ENCODE data around the gene HMGN3. TPM values are rescaled to one million over a fixed set of nuclear protein-coding genes. Genes with fewer than 3 reads are reported as not detected.

Gene HMGN3
- total and polyA plus RNA-seq, 3 donors from 2014 or later, result 132 to 157 (median 134) TPM

DNA sequence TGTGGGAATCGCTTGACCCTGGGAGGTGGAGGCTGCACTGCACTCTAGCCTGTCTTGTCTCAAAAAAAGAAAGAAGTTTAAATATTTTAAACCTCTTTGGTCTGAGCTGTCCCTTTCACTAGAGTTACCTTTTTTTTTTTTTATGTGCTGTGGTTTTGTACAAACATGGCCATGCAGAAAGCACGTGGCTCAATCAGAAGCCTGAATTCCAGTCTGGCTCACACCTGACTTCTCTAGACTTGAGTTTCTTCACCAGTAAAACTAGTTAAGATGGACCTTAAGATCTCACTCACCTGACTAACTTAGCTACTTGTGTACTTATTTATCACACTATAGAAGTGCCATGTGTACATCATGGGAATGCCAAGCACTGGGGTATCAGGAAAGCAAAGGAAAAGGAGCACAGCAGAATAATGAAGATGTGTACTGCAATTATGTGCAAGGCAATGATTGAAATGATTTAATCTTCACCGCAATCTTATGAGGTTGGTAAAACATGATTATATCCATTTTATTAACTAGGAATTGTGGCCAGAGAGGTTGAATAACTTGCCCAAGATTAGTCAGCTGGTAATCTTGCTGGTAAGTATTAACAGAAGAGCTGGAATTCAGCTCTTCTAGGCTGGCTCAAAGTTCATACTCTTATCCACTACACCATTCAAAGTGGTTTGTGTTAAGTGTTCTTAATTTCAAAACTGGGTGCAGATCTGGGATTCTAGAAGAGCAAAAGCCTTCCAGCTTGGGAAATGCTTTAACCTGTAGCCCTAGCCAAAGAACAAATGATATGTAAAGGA, 10.7 kb downstream of the HMGN3 start:
- no peak for DNase-seq

DNA sequence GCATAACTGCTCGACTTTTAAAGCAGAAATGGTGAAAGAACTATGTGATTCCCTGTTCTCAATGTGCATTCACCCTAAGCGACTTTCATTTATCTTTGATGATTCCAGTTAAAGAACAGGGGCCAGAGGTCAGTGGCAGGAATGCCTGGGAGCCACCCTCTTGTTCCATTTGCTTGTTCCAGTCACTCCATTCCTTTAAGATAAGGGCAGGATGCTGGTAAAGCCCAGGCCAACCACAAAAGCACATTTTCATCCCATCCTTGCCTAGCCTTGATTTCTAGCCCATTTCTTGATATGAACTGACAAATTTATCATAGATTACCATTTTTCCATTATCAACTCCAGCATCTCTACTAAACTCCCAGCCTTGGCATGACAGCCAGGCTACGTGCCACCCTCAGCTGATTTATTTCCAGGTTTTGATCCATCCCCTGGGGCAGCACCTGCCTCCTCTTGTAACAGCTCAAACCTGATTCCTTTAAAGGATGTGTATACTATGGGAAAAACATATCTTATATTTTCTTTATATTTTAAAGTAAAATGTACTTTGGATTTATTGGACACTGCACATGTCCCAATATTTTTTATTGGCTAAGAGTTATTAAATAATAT, 19.2 kb downstream of the HMGN3 start:
- Histone ChIP-seq H3K27me3 (no peaks in the 10 kb centered on the region), H3K36me3 (ENCODE audit: low read depth, missing control alignments) (no peaks in the 10 kb centered on the region), H3K27ac (no peak overlapping the region), H3K9me3 (no peaks in the 10 kb centered on the region), H3K4me1 (peaks cover 4% of the 10 kb centered on the region), H3K4me3 (no peak overlapping the region)
- TF ChIP-seq, protein P1, sequence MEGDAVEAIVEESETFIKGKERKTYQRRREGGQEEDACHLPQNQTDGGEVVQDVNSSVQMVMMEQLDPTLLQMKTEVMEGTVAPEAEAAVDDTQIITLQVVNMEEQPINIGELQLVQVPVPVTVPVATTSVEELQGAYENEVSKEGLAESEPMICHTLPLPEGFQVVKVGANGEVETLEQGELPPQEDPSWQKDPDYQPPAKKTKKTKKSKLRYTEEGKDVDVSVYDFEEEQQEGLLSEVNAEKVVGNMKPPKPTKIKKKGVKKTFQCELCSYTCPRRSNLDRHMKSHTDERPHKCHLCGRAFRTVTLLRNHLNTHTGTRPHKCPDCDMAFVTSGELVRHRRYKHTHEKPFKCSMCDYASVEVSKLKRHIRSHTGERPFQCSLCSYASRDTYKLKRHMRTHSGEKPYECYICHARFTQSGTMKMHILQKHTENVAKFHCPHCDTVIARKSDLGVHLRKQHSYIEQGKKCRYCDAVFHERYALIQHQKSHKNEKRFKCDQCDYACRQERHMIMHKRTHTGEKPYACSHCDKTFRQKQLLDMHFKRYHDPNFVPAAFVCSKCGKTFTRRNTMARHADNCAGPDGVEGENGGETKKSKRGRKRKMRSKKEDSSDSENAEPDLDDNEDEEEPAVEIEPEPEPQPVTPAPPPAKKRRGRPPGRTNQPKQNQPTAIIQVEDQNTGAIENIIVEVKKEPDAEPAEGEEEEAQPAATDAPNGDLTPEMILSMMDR (IDR thresholded peaks at IDR 0.05), result no peak
- no peak for TF ChIP-seq POLR2A (IDR thresholded peaks at IDR 0.05)
- intact Hi-C loops (cut with DNase I; ENCODE audit: low total_unique reads), result no loop called here
- WGBS, 2 donors, result 51 to 52% methylated on average over 3 of the region's 3 CpGs
- peak; percentile 23 for DNase-seq

More for the DNA sequence above, 10.7 kb downstream of the HMGN3 start:
- H3K27me3 ChIP-seq, result no peaks in the 10 kb centered on the region
- WGBS, 2 donors, result 91 to 100% methylated on average over 3 of the region's 3 CpGs
- intact Hi-C loops (cut with DNase I; ENCODE audit: low total_unique reads), result no loop called here
- H3K4me1 ChIP-seq, result peaks cover 2% of the 10 kb centered on the region
- no peak overlapping the region for H3K27ac ChIP-seq
- no peaks in the 10 kb centered on the region for H3K36me3 ChIP-seq (ENCODE audit: low read depth, missing control alignments)
- TF ChIP-seq, protein P1 (IDR thresholded peaks at IDR 0.05), result no peak
- no peak for TF ChIP-seq POLR2A (IDR thresholded peaks at IDR 0.05)
- no peaks in the 10 kb centered on the region for H3K9me3 ChIP-seq
- H3K4me3 ChIP-seq, result no peak overlapping the region

DNA sequence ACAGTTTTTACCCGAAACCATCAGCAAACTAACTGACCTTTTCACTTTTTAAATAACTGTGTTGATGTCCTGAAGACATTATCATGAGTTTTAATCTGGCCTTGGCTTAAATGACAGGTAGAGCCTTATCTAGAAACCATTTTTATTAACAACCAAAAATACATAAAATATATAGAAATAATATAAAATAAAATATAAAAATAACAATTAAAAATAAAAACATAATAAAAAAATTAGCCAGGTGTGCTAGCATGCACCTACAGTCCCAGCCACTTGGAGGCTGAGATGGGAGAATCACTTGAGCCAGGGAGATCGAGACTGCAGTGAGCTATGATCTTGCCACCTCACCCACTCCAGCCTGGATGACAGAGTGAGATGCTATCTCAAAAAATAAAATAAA, 21.6 kb downstream of the HMGN3 start:
- H3K27ac ChIP-seq, result no peak overlapping the region
- intact Hi-C loops (cut with DNase I; ENCODE audit: low total_unique reads), result no loop called here
- no peaks in the 10 kb centered on the region for H3K27me3 ChIP-seq
- no peak overlapping the region for H3K4me3 ChIP-seq
- H3K4me1 ChIP-seq, result peaks cover 4% of the 10 kb centered on the region
- DNase-seq, result no peak
- H3K36me3 ChIP-seq (ENCODE audit: low read depth, missing control alignments), result no peaks in the 10 kb centered on the region
- 98% methylated on average over 2 of the region's 2 CpGs for WGBS, 2 donors
- no peaks in the 10 kb centered on the region for H3K9me3 ChIP-seq
- TF ChIP-seq POLR2A (IDR thresholded peaks at IDR 0.05), result no peak
- TF ChIP-seq, protein P1 (IDR thresholded peaks at IDR 0.05), result no peak

DNA sequence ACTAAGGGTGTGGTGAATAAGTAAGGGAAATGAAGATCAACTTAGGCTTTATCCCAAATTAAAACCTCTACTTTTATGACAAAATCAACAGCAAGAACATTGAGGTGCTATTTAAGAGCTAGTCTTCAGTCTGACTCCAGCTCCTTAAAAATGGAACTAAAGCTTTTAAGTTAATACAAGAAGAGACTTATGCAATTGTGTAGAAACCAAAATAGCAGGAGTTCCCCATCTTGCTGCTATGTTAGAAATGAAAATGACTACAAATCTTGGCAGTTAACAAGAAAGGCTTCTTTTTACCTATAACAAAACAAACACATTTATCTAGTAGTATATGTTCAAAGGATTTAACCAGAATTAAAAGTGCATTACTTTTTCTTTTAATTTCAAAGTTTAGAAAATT, 25.7 kb downstream of the HMGN3 start:
- H3K36me3 ChIP-seq (ENCODE audit: low read depth, missing control alignments), result no peaks in the 10 kb centered on the region
- no peak for DNase-seq
- intact Hi-C loops (cut with DNase I; ENCODE audit: low total_unique reads), result no loop called here
- no peaks in the 10 kb centered on the region for H3K4me1 ChIP-seq
- no peak overlapping the region for H3K27ac ChIP-seq
- no peaks in the 10 kb centered on the region for H3K9me3 ChIP-seq
- no peak for TF ChIP-seq POLR2A (IDR thresholded peaks at IDR 0.05)
- TF ChIP-seq, protein P1 (IDR thresholded peaks at IDR 0.05), result no peak
- no peaks in the 10 kb centered on the region for H3K27me3 ChIP-seq
- H3K4me3 ChIP-seq, result no peak overlapping the region
